SU-DHL-6 (cell line): Measurements from ENCODE around the gene FAM78B.

Experiments used
- H2AFZ ChIP-seq: fragments of 200-600 bp; sonication (generic); 2 replicates; pipeline ENCODE4 v1.6.1; 2014; ENCODE audit warnings: low read depth, mild to moderate bottlenecking, moderate library complexity, mixed read lengths, antibody characterized with exemption, low read length; ENCODE audit not compliant: severe bottlenecking
- H3F3A ChIP-seq: fragments of 200-600 bp; shearing (Covaris generic); 2 replicates; pipeline ENCODE4 v1.6.0; 2016; ENCODE audit warnings: antibody characterized with exemption, mild to moderate bottlenecking; ENCODE audit not compliant: insufficient read depth
- H3K27ac ChIP-seq: fragments of 200-600 bp; sonication (generic); 2 replicates; pipeline ENCODE4 v1.5.1; 2016; ENCODE audit warnings: low read depth, mild to moderate bottlenecking, low read length, moderate library complexity, mixed read lengths
- H3K27me3 ChIP-seq: fragments of 200-600 bp; sonication (generic), shearing (Covaris generic); 2 replicates; pipeline ENCODE4 v1.6.0; 2014; ENCODE audit warnings: mild to moderate bottlenecking, low read length
- H3K36me3 ChIP-seq: fragments of 200-600 bp; sonication (generic); 2 replicates; pipeline ENCODE4 v1.6.1; 2014; ENCODE audit warnings: mild to moderate bottlenecking, low read length, mixed read lengths
- H3K4me2 ChIP-seq: fragments of 300-600, 200-600 bp; shearing (Covaris generic), sonication (generic); 2 replicates; pipeline ENCODE4 v1.6.0; 2014; ENCODE audit warnings: low read length, low read depth, mild to moderate bottlenecking; ENCODE audit not compliant: poor library complexity, severe bottlenecking
- H3K4me3 ChIP-seq: fragments of 200-600 bp; sonication (generic); 2 replicates; pipeline ENCODE4 v1.5.1; 2014; ENCODE audit warnings: antibody characterized with exemption, low read length, mild to moderate bottlenecking, mixed read lengths; ENCODE audit not compliant: insufficient read depth, poor library complexity, severe bottlenecking
- H3K79me2 ChIP-seq: fragments of 200-600 bp; sonication (generic); 2 replicates; pipeline ENCODE4 v1.6.1; 2014; ENCODE audit warnings: mild to moderate bottlenecking, low read length, moderate library complexity; ENCODE audit not compliant: insufficient read depth
- H3K9ac ChIP-seq: fragments of 200-600 bp; sonication (generic); 2 replicates; pipeline ENCODE4 v1.7.0; 2014; ENCODE audit warnings: mild to moderate bottlenecking, low read length
- H3K9me2 ChIP-seq: fragments of 200-600 bp; sonication (generic); replicated peaks from 2 replicates; pipeline ENCODE4 v1.6.1; 2014; ENCODE audit warnings: low read length; ENCODE audit not compliant: insufficient read depth
- H3K9me3 ChIP-seq: fragments of 200-600 bp; sonication (generic); 2 replicates; pipeline ENCODE4 v1.6.1; 2014; ENCODE audit warnings: low read length, mixed read lengths; ENCODE audit not compliant: insufficient read depth
- H4K20me1 ChIP-seq: fragments of 200-600 bp; sonication (generic); 2 replicates; pipeline ENCODE4 v1.6.1; 2014; ENCODE audit warnings: low read depth, mild to moderate bottlenecking, antibody characterized with exemption, low read length, moderate library complexity, mixed read lengths
- EZH2phosphoT487 ChIP-seq: fragments of 200-600 bp; sonication (generic), shearing (Covaris generic); conservative IDR thresholded peaks from 2 replicates; pipeline ENCODE4 v1.6.1; 2018; ENCODE audit warnings: mild to moderate bottlenecking, antibody characterized with exemption, low read length, moderate library complexity, mixed read lengths
- TF ChIP-seq, protein P1 (sequence below): fragments of 200-600 bp; sonication (generic); IDR thresholded peaks from one replicate; pipeline ENCODE4 v1.5.1; 2017; ENCODE audit warnings: antibody characterized with exemption, mild to moderate bottlenecking, low read length, moderate library complexity; ENCODE audit not compliant: insufficient read depth, poor library complexity, severe bottlenecking

FAM78B gene

DNA sequence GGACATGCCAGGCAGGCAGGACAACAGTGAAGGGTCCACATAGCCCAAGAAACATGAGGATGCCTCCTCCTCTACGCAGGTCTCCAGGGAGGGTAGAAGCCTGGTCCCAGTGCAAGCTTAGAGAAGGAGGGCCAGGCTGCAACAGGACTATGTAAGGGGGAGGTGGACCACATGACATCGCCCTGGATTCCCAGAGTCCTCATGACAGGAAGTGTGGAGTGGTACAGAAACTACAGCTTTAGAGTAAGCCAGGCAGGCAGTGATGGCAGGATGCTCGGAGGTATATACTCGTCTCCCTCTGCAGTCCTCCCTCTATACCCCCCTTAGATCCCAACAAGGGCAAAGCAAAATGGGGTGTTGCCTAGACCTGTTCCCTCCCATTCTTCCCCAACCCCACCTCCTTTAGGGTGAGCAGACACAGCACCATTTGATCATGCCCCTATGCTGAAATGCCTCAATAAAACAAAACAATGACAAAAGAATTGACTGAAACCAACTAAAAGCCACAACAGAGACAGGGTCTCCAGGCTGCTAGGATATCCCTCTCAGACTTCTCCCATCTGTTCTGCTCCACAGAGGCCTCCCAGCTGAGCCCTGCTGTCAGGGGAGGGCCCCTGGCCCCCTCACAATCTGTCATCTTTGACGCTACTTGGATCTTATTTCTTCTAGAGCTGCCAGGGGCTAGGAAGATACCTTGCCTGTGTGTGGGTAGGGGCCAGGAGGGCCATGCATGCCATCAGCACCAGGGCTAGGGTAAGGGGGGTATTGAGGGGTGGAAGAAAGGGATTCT lies 13.1 kb downstream of the FAM78B start:
- Histone ChIP-seq H3F3A (no peaks in the 10 kb centered on the region), H3K9ac (no peak overlapping the region), H4K20me1 (no peaks in the 10 kb centered on the region), H3K27ac (no peak overlapping the region), H3K9me2 (no peaks in the 10 kb centered on the region), H3K4me3 (no peak overlapping the region), H3K27me3 (no peaks in the 10 kb centered on the region), H2AFZ (no peak overlapping the region), H3K36me3 (no peaks in the 10 kb centered on the region), H3K79me2 (no peaks in the 10 kb centered on the region), H3K4me2 (no peak overlapping the region), H3K9me3 (no peaks in the 10 kb centered on the region)
- TF ChIP-seq EZH2phosphoT487, result no peak
- TF ChIP-seq, protein P1, sequence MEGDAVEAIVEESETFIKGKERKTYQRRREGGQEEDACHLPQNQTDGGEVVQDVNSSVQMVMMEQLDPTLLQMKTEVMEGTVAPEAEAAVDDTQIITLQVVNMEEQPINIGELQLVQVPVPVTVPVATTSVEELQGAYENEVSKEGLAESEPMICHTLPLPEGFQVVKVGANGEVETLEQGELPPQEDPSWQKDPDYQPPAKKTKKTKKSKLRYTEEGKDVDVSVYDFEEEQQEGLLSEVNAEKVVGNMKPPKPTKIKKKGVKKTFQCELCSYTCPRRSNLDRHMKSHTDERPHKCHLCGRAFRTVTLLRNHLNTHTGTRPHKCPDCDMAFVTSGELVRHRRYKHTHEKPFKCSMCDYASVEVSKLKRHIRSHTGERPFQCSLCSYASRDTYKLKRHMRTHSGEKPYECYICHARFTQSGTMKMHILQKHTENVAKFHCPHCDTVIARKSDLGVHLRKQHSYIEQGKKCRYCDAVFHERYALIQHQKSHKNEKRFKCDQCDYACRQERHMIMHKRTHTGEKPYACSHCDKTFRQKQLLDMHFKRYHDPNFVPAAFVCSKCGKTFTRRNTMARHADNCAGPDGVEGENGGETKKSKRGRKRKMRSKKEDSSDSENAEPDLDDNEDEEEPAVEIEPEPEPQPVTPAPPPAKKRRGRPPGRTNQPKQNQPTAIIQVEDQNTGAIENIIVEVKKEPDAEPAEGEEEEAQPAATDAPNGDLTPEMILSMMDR, result no peak

DNA sequence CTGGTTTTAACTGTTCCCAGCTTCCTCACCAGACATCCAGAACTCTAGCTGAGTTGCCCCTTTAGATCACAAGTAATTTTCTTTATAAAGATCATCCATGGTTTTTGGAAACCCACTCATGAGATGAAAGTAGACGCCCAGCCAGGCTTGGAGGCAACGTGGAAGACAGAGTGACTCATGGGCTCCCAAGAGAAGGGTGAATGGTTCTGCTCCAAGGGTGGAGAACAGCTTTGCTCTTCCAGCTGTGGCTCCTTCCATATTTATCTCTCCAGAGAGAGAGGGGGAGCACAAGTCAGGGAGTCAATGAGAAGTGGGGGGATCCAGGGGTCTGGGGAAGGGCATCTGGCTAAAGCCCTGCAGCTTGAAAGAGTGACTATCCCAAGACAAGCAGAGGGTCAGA lies 13.8 kb downstream of the FAM78B start:
- H2AFZ ChIP-seq, result no peak overlapping the region
- no peaks in the 10 kb centered on the region for H3F3A ChIP-seq
- H3K9me2 ChIP-seq, result no peaks in the 10 kb centered on the region
- no peaks in the 10 kb centered on the region for H4K20me1 ChIP-seq
- TF ChIP-seq EZH2phosphoT487, result no peak
- TF ChIP-seq, protein P1, result no peak
- no peak overlapping the region for H3K4me3 ChIP-seq
- H3K9me3 ChIP-seq, result no peaks in the 10 kb centered on the region
- H3K27me3 ChIP-seq, result no peaks in the 10 kb centered on the region
- no peak overlapping the region for H3K9ac ChIP-seq
- no peak overlapping the region for H3K4me2 ChIP-seq
- H3K27ac ChIP-seq, result no peak overlapping the region
- no peaks in the 10 kb centered on the region for H3K36me3 ChIP-seq
- H3K79me2 ChIP-seq, result no peaks in the 10 kb centered on the region

DNA sequence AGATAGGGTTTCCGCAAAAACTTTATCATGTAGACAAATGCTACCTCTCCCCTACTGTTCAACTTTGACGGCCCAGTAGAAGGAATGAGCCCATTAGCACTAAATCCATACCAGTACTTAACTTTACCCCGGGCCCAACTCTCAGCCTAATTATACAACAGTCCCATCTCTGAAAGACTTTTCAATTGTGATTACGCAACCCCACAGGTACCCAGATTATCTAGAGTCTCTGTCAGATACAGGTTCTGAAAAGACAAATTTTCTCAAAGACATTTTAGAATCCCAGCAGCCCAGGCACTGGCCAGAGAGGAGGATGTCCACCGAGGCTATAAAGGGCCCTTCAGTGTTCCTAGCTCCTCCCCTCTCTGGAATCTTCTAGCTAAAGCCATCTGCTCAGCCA lies 15.0 kb downstream of the FAM78B start:
- Histone ChIP-seq H3F3A (no peaks in the 10 kb centered on the region), H2AFZ (no peak overlapping the region), H3K9me3 (no peaks in the 10 kb centered on the region), H4K20me1 (no peaks in the 10 kb centered on the region), H3K27me3 (no peaks in the 10 kb centered on the region), H3K36me3 (no peaks in the 10 kb centered on the region), H3K4me2 (no peak overlapping the region), H3K79me2 (no peaks in the 10 kb centered on the region), H3K9me2 (no peaks in the 10 kb centered on the region), H3K27ac (no peak overlapping the region), H3K4me3 (no peak overlapping the region), H3K9ac (no peak overlapping the region)
- TF ChIP-seq, protein P1, result no peak
- no peak for TF ChIP-seq EZH2phosphoT487
